HepG2 (cell line): ENCODE measurements around the gene TMPO. TPM values are rescaled to one million over a fixed set of nuclear protein-coding genes. Genes with fewer than 3 reads are reported as not detected.
A peak's percentile ranks its signal among the peaks of the same experiment; 100 is the strongest.

Experiments used
- ARNTL ChIP-seq: sonication (generic); formaldehyde crosslinking; IDR thresholded peaks from 2 replicates; pipeline ENCODE4 v1.4.0; 2020; ENCODE audit warnings: mild to moderate bottlenecking, missing genetic modification reagents
- CAMTA2 ChIP-seq: sonication (generic); formaldehyde crosslinking; IDR thresholded peaks from 2 replicates; pipeline ENCODE4 v1.4.0; 2020; ENCODE audit warnings: mild to moderate bottlenecking, missing genetic modification reagents, borderline replicate concordance
- HMGXB3 ChIP-seq: sonication (generic); formaldehyde crosslinking; IDR thresholded peaks from 2 replicates; pipeline ENCODE4 v1.4.0; 2020; ENCODE audit warnings: missing genetic modification reagents, borderline replicate concordance
- HNF1A ChIP-seq, 2 experiments: sonication (generic) in 1 of 2; formaldehyde crosslinking in 1 of 2; IDR thresholded peaks; 2 replicates each; pipeline versions ENCODE4 v1.4.0 to v1.6.1; 2016 to 2020; ENCODE audit warnings: borderline replicate concordance in 1 of 2, low read depth in 1 of 2, mild to moderate bottlenecking in 1 of 2, missing genetic modification reagents in 1 of 2
- IRF9 ChIP-seq: sonication (generic); formaldehyde crosslinking; IDR thresholded peaks from 2 replicates; pipeline ENCODE4 v1.8.0; 2022; ENCODE audit warnings: missing genetic modification reagents, mild to moderate bottlenecking, borderline replicate concordance
- JUN ChIP-seq: sonication (generic); formaldehyde crosslinking; IDR thresholded peaks from 2 replicates; pipeline ENCODE4 v1.4.0; 2020; ENCODE audit warnings: mild to moderate bottlenecking, missing genetic modification reagents
- MXD4 ChIP-seq: IDR thresholded peaks from 2 replicates; pipeline ENCODE4 v1.6.1; 2016; ENCODE audit warnings: mild to moderate bottlenecking, missing biosample characterization, missing genetic modification reagents
- MXI1 ChIP-seq: IDR thresholded peaks from 3 replicates; pipeline ENCODE4 v1.6.1; 2012; ENCODE audit warnings: low read depth, low read length, inconsistent platforms, borderline replicate concordance
- NONO ChIP-seq, 2 experiments: fragments of 450-650 bp in 1 of 2; sonication (generic) in 1 of 2; formaldehyde crosslinking in 1 of 2; IDR thresholded peaks in 1 of 2; conservative IDR thresholded peaks in 1 of 2; 2 replicates each; pipeline versions ENCODE4 v1.6.1 to v1.8.0; 2017 to 2022; ENCODE audit warnings: mild to moderate bottlenecking in 1 of 2, missing genetic modification reagents in 1 of 2, moderate library complexity in 1 of 2
- NR2C2 ChIP-seq: sonication (generic); formaldehyde crosslinking; IDR thresholded peaks from 2 replicates; pipeline ENCODE4 v1.4.0; 2020; ENCODE audit warnings: missing genetic modification reagents, mild to moderate bottlenecking, moderate library complexity, borderline replicate concordance
- RFX5 ChIP-seq: IDR thresholded peaks from 2 replicates; pipeline ENCODE4 v1.6.1; 2011; ENCODE audit warnings: low read depth, low read length, improper control_type of control experiment
- ZNF12 ChIP-seq: sonication (generic); formaldehyde crosslinking; IDR thresholded peaks from 2 replicates; pipeline ENCODE4 v1.5.0; 2020; ENCODE audit warnings: missing genetic modification reagents
- ZNF580 ChIP-seq: IDR thresholded peaks from 2 replicates; pipeline ENCODE4 v1.6.1; 2016; ENCODE audit warnings: low read depth, borderline replicate concordance
- ZNF674 ChIP-seq: sonication (generic); formaldehyde crosslinking; IDR thresholded peaks from 2 replicates; pipeline ENCODE4 v1.5.0; 2020; ENCODE audit warnings: low read depth, mild to moderate bottlenecking, missing genetic modification reagents
- polyA plus RNA-seq, 8 experiments: library from polyadenylated mRNA; depleted of rRNA in 3 of 8; stranded (reverse) in 7 of 8; unstranded in 1 of 8; fragments of >200 nt; fragmentation: Illumina TruSeq in 4 of 8; extraction: Trizol in 4 of 8; gene quantifications; 2 replicates each; pipeline versions ENCODE4 v1.2.1 to v1.2.3, GENCODE V29; 2011 to 2016; ENCODE audit warnings: low read depth in 4 of 8, missing spikeins in 1 of 8, mixed read lengths in 1 of 8; ENCODE audit not compliant: insufficient read depth in 1 of 8
- total RNA-seq, 5 experiments: library from RNA; depleted of rRNA; stranded (reverse); fragments of >200 nt; fragmentation: Illumina TruSeq; extraction: Trizol; gene quantifications; 2 replicates each; pipeline ENCODE4 v1.2.3, GENCODE V29; 2016; ENCODE audit warnings: low read depth in 1 of 5
- TF ChIP-seq, protein P1 (sequence below): IDR thresholded peaks from 2 replicates; pipeline ENCODE4 v1.6.1; 2016

Gene TMPO
- total and polyA plus RNA-seq, 2 of the 13 experiments (the other 11 are each of a cell fraction or from before 2014, with no cell fraction given) = 24.2 to 167 TPM

DNA sequence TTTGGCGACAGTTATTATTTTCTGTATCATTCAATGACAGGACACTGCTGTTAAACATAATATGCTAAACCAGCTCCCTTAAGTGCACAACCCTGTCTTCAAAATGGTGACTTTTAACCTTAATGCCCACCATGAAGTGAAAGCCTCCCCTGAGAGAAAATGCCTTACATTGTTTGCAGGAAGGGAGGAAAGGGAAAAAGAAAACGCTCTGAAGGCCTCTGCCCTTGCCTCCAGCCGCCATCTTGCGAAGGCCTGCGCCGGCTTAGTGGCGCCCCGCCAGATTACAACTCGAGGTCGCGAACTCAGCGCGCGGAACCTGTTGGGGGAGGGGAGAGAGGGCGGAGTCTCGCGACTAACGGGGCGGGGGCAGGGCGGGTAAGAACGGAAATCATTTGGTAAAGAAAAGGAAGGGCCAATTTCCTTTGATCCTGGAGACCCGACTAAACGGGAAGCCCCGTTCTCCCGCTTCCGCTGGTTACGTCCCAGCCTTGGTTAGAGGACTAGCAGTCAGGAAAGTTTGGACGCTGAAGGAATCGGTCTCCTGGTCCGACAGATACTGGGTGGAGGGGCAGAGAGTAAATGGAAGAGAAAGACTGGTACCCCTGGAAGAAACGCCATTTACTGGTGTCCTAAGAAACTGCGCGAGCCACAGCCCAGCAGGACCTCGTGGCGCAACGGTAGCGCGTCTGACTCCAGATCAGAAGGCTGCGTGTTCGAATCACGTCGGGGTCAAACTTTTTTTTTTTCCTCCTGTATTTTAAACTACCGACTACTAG is 11.6 kb upstream of the TMPO start (continued):
- 0 out of 2 replicates have a peak, but pooled peaks have one; percentile 13 for TF ChIP-seq ZNF580 (CRISPR knock-in tag)
- TF ChIP-seq ZNF12 (CRISPR knock-in tag) = peak; percentile 10; the same call in 1 of the 2 replicates
- peak; percentile 49; the same call in 1 of the 3 replicates for TF ChIP-seq MXI1
- TF ChIP-seq CAMTA2 (CRISPR knock-in tag) = 0 out of 2 replicates have a peak, but pooled peaks have one; percentile 51
- TF ChIP-seq HNF1A (IDR thresholded peaks at IDR 0.05; ENCODE audit: low read depth) = peak; percentile 60
- 0 out of 2 replicates have a peak, but pooled peaks have one; percentile 64 for TF ChIP-seq HNF1A (CRISPR knock-in tag; IDR thresholded peaks at IDR 0.05; ENCODE audit: borderline replicate concordance)
- TF ChIP-seq IRF9 (CRISPR knock-in tag) = peak; percentile 42; the same call in 1 of the 2 replicates
- 0 out of 2 replicates have a peak, but pooled peaks have one; percentile 30 for TF ChIP-seq ARNTL (CRISPR knock-in tag)
- TF ChIP-seq, protein P1, sequence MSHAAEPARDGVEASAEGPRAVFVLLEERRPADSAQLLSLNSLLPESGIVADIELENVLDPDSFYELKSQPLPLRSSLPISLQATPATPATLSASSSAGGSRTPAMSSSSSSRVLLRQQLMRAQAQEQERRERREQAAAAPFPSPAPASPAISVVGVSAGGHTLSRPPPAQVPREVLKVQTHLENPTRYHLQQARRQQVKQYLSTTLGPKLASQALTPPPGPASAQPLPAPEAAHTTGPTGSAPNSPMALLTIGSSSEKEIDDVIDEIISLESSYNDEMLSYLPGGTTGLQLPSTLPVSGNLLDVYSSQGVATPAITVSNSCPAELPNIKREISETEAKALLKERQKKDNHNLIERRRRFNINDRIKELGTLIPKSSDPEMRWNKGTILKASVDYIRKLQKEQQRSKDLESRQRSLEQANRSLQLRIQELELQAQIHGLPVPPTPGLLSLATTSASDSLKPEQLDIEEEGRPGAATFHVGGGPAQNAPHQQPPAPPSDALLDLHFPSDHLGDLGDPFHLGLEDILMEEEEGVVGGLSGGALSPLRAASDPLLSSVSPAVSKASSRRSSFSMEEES (CRISPR knock-in tag) = no peak; the same call in 1 of the 2 replicates
- TF ChIP-seq JUN (CRISPR knock-in tag) = peak; percentile 23; the same call in 1 of the 2 replicates
- TF ChIP-seq ZNF674 (CRISPR knock-in tag) = no peak
- no peak; the same call in 1 of the 2 replicates for TF ChIP-seq MXD4 (CRISPR knock-in tag)
- peak; percentile 86 for TF ChIP-seq NR2C2 (CRISPR knock-in tag)
- 0 out of 2 replicates have a peak, but pooled peaks have one; percentile 23 for TF ChIP-seq RFX5
- TF ChIP-seq HMGXB3 (CRISPR knock-in tag) = peak; percentile 75
- no peak for TF ChIP-seq NONO (IDR thresholded peaks at IDR 0.05)
- peak; percentile 85 for TF ChIP-seq NONO (CRISPR knock-in tag; conservative IDR thresholded peaks at IDR 0.05)
